PC-3 (cell line): ENCODE measurements around the gene HDAC10.

ENCODE experiments used
- EZH2 ChIP-seq: fragments of 300-600 bp; sonication (generic); IDR thresholded peaks from one replicate; pipeline ENCODE4 v1.6.1; 2017; ENCODE audit warnings: antibody characterized with exemption, mild to moderate bottlenecking, low read length; ENCODE audit not compliant: unreplicated experiment
- TF ChIP-seq, protein P1 (sequence below): fragments of 300-600 bp; sonication (generic); conservative IDR thresholded peaks from 2 replicates; pipeline ENCODE4 v1.5.1; 2017; ENCODE audit warnings: antibody characterized with exemption, low read depth, mild to moderate bottlenecking, low read length

- TF ChIP-seq EZH2, result no peak
- TF ChIP-seq, protein P1, sequence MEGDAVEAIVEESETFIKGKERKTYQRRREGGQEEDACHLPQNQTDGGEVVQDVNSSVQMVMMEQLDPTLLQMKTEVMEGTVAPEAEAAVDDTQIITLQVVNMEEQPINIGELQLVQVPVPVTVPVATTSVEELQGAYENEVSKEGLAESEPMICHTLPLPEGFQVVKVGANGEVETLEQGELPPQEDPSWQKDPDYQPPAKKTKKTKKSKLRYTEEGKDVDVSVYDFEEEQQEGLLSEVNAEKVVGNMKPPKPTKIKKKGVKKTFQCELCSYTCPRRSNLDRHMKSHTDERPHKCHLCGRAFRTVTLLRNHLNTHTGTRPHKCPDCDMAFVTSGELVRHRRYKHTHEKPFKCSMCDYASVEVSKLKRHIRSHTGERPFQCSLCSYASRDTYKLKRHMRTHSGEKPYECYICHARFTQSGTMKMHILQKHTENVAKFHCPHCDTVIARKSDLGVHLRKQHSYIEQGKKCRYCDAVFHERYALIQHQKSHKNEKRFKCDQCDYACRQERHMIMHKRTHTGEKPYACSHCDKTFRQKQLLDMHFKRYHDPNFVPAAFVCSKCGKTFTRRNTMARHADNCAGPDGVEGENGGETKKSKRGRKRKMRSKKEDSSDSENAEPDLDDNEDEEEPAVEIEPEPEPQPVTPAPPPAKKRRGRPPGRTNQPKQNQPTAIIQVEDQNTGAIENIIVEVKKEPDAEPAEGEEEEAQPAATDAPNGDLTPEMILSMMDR, result no peak
These were observed 11.4 kb upstream of the HDAC10 start for GRCh38 chr22:50262460-50262911.
